GM18502 (cell line): ENCODE data around the gene GNG11.
"Not testable (repeated sequence)": the region's sequence is repeated elsewhere in the genome, so short reads cannot be mapped to it uniquely, and the experiment has no call there.

Source experiments
- ATAC-seq: cut with Tn5 transposase; IDR thresholded peaks from one replicate; pipeline ENCODE4 v1.9.1; 2021; ENCODE audit warnings: mild to moderate bottlenecking; ENCODE audit not compliant: unreplicated experiment, poor library complexity

Gene GNG11

DNA sequence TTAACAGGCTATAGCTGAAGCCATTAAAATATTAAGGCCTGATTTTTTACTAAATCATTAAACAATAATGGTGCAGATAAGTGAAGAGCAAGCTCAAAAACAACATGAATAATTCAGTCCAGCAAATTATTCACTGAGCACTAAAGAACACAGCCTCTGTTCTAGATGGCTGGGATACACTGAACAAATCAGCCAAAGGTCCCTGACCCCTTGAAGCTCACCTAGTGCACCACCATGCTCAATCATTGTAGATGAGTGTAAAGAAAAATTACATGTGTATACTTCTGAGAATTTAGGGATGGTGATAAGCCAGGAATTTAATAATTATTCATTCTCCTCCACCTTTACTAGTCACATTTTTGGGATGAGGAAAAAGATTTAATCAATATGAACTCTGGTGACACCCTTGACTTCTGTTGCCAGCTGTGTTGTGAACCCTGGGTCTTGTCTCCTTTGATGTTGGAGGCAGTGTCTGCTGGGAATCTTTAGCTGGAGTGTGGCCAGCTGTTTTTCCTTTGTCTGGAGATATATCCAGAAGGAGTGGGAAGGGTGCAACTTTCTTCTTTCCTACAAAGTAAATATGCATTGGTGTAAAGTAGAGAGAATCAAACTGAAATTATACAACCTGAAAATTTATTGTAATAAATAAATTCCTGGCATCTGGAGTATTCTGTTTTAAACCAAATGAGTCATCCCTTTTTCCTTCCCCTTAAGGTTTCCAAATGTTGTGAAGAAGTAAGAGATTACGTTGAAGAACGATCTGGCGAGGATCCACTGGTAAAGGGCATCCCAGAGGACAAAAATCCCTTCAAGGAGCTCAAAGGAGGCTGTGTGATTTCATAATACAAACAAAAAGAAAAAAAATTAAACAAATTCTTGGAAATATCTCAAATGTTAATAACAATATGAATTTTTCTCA, 11.2 kb upstream of the GNG11 start:
- no peak for ATAC-seq

DNA sequence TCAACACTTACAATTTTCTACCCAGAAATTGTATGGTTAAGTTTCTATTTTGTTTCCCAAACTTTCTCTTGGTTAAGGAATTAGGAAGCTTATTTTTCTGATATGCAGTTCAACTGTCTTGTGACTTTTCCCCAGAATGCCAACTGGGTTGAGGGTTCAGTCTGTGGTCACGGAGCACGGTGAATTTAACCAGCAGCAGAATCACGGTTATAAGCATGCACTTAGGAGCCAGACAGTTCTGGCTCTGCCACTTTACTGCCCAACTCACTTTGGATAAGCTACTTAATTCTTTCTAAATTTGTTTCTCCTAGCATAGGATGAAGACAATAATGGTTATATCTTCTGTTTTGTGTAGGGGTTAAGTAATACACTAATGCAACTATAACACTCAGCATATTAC, 10.3 kb upstream of the GNG11 start:
- ATAC-seq: peak; percentile 12

GRCh38 chr7:93911661-93912060, 9.9 kb upstream of the GNG11 start:
- ATAC-seq: peak; percentile 64

- no peak for ATAC-seq
These were observed 8.3 kb upstream of the GNG11 start for GRCh38 chr7:93913197-93913596.

GRCh38 chr7:93914581-93915066, 6.9 kb upstream of the GNG11 start:
- ATAC-seq: no peak

- not testable (repeated sequence) for ATAC-seq
These were observed 6.2 kb upstream of the GNG11 start for GRCh38 chr7:93915206-93915842.

DNA sequence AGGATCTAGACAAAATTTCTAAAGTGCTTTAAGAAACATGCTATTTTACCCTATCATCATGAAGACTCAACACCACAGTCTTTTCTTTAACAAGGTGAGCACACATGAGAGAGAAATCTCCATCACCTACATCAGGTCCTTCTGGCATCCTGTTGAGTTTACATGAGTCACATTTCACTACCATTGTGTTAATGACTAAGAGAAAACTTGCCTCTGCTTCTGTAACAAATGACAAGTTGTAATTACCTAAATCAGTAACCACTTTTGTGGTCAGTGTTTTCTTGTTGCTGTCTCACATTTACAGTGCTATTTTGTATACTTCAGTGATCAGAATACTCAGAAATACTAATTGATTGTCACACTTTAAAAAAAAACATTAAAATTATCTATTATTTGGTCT, 5.6 kb upstream of the GNG11 start:
- ATAC-seq: not testable (repeated sequence)

DNA sequence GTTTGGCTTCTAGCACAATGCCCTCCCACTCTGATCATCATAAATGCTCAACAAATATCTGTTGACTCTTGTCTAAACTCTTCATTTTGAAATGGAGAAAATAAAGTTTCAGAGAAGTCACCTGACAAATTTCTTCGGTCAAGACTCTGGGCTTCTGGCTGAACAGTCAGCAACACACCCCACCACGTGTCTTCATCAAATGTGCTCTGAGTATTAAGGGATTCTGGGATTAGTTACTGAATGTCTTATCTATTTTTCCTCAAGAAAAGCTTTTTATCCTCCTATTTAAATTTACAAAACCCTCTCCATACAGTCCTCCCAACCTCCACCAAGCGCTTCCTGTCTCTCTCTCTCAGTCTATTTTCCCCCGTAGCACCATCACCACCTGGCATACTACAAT, 5.2 kb upstream of the GNG11 start:
- ATAC-seq: not testable (repeated sequence)

GRCh38 chr7:93920496-93921182, 896 bp upstream of the GNG11 start:
- ATAC-seq: no peak

GRCh38 chr7:93921186-93921585, 349 bp upstream of the GNG11 start:
- no peak for ATAC-seq

GRCh38 chr7:93923296-93923695, 1.8 kb downstream of the GNG11 start:
- no peak for ATAC-seq

- no peak for ATAC-seq
These were observed 2.4 kb downstream of the GNG11 start for GRCh38 chr7:93923942-93924341.

- ATAC-seq: no peak
These were observed 5.3 kb downstream of the GNG11 start for GRCh38 chr7:93926800-93927199.

DNA sequence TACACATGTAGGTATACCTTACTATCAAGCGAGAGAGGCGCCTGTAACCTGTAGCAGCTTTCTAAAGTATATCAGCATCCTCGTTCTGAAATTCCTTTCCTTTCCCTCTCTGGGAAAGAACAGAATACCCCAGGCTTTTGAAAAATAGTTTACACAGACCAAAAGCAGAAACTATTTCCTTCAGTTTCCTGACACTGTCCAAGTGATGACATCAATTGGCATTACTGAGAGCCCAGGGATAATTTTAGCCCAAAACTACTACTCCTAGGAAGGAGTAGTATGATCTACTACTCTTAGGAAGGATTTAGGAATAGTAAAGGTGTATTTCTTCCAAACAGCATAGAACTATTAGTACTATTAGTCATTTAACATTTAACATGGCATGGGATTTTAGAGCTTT, 6.0 kb downstream of the GNG11 start:
- ATAC-seq: no peak

GRCh38 chr7:93931655-93932054, 10.1 kb downstream of the GNG11 start:
- no peak for ATAC-seq

DNA sequence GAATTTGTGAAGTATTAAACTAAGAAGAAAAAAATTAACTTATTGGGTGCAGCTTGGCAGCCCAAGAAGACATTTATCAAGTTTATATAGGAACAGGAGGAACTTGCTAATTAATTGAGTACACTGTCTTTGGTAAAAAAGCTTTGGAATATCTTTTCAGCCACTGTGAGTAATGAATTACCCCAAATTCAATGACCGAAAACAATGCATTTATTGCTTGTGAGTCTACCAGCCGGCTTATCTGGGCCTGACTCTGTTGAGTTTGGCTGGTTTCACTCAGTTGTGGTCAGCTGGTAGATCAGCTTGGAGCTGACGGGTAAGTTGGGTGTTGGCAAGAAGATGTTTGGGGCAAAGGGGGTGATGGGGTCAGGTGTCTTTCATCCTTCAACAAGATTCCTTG, 11.6 kb downstream of the GNG11 start:
- ATAC-seq: no peak

- no peak for ATAC-seq
These were observed 13.6 kb downstream of the GNG11 start for GRCh38 chr7:93935102-93935501.

DNA sequence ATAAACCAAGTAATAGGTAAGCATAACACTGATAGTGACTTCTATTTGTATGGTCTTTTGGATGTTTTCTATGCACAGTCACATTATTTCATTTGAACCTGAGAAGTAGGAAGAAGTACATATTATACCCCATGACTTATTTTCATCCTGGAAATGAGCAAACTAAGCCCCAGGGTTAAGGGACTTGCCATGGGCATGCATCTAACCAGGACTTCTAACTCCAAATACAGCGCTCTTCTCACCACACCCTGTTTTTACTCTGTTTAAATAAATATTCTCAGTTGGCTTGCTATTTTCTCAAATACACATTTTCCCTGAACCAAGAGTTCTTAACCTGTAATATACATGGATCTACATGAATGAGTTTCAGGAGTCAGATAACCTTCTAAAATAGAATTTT, 16.3 kb downstream of the GNG11 start:
- no peak for ATAC-seq

DNA sequence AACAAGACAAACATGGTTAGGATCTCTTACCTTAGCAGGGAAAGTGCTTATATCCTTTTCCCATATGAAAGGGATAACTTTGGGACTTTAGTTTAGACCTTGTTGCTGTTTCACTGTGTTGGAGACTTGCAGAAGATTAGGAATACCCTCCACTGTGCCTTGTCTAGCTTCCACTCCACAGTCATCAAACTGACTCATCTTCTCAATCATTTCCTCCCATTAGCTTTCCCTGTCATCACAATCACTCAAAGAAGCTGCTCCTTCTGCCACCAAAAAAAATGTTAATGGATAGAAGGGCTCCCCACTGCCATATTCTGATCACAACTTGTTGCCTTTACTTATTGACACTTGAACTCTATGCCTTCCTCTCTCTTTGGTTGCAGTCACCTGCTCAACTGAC, 16.8 kb downstream of the GNG11 start:
- ATAC-seq: no peak

DNA sequence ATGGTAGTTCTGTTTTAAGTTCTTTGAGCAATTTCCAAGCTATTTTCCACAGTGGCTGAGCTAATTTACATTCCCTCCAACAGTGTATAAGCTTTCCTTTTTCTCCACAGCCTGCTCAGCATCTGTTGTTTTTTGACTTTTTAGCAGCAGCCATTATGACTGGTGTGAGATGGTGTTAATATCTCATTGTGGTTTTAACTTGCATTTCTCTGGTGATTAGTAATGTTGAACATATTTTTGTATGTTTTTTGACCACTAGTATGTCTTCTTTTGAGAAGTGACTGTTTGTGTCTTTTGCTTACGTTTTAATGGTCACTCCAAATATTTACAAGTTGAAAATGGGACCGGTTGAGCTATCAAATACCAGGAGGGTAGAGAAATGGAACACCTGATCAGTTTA, 20.4 kb downstream of the GNG11 start:
- ATAC-seq: no peak
